IPS DF 19.7 (cell line): Measurements from ENCODE around the gene REV3L.
A peak's percentile ranks its signal among the peaks of the same experiment; 100 is the strongest.
"Not testable (repeated sequence)": the region's sequence is repeated elsewhere in the genome, so short reads cannot be mapped to it uniquely, and the experiment has no call there.

Source experiments
- DNase-seq: peaks from one replicate; pipeline ENCODE4 v3.0.0-alpha.2; 2013; ENCODE audit warnings: low read depth, low spot score

The REV3L gene

DNA sequence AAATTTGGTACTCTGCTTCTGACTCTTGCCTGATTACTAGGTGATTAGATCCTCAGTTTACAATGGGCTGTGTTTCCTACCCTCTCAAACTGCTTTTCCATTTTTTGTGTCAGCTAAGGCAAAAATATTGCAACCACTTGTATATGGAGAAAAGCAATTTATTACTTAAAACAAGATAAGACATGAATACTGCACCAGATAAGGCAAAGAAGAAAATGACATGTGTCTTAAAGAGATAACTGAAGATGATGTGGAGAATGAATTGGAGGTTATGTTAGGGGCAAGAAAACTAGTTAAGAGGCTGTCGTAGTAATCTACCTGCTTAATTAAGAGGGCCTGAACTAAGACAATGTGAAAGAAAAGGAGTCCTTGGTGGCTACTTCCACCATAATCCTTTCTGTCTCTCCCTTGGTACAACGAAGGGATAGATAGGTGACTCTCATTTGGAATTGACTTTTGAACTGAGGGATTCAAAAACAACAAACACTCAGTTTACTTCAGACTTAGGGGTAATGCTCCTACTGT lies 16.3 kb upstream of the REV3L start:
- DNase-seq, result no peak

DNA sequence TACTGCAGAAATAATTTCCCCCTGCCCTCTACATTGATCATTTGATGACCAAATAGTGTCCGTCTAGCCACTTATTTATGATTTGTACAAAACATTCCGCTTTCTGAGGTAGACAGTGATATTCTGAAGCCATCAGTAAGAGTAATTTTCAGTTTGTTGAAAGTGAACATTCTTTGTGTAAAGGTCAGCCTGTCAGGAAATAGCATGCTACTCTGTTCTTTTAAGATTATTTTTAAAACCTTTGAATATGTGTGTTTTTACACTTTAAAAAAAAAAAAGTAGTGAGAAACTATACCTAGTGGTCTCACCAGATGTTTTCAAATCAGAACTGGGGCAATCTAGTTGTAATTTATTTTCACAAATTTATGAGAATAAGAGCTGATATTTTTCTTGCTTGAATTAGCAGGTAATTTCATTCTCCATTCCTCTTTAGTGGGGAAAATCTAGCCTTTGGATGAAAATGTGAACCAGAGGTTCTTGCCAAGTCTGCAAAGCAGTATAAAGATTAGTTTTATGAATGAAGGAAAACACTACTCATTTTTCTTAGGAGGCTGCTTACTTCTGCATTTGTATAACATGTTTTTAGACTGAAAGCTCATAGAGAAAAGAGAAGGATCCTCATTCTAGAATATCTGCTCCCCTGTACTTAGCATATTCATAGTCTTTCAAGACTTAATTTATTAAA lies 12.1 kb upstream of the REV3L start:
- DNase-seq, result no peak

DNA sequence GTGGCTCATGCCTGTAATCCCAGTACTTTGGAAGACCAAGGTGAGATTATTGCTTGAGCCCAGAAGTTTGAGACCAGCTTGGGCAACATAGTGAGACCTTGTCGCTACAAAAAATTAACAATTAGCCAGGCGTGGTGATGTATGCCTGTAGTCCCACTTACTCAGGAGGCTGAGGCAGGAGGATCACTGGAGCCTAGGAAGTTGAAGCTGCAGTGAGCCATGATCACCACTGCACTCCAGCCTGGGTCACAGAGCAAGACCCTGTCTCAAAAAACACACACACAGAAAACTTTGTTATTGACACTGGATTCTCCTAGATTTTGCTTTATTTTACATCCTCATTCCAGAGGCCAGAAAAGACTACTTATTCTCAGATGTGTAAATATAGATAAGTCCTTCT lies 9.5 kb upstream of the REV3L start:
- DNase-seq, result no peak

DNA sequence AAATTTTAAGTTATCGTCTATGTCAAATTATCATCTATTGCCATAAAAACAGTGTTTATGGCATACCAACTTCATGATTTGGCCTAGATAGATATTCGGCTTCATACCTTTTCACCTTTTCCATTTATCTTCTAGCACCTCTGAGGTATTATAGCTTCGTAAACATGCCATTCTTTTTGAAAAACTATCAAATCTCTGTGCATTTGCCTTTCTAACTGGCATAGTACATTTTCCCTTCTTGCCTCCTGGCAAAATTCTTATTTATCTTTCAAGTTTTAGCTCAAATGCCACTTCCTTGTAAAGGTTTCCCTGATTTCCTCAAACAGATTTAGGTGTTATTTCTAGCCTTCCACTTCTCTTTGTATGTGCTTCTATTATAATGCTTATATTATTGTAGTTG lies 7.0 kb upstream of the REV3L start:
- DNase-seq, result no peak

DNA sequence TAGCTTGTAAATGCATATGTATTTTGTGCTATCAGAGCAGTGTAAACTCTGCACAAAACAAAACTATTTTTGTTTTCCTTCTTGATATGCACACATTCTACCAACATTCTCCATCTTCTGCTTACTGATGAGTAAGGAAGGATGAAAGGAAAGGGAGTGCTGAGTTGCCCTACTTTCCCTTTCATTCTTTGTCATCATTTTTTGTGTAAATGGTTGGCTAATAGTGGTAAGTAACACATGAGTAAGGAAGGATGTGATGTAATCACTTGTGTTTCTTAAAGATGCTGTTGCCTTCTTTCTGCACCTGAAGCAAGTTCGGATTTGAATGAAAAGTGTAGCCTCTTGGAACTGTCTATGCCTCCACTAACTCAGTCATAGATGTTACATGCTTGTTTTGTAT lies 4.6 kb upstream of the REV3L start:
- DNase-seq, result no peak

DNA sequence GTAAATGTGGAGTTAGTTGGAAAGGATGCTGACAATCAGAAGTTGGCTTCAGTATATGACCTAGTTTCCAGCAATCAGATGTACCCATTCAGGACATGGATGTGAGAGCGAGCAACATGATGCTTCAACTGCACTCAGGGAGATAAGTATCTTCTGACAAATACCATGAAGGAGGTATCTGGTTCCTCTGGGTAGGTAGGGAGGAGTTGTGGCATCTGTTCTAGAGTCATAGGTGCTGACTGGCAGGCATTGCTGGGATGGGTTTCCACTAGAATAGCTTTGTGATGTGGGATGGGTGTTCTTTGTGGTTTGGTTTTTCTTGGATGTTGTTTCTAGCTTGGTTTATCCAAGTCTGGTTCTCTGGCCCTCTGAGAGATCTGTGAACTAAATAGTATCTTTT lies 3.9 kb upstream of the REV3L start:
- DNase-seq, result no peak

DNA sequence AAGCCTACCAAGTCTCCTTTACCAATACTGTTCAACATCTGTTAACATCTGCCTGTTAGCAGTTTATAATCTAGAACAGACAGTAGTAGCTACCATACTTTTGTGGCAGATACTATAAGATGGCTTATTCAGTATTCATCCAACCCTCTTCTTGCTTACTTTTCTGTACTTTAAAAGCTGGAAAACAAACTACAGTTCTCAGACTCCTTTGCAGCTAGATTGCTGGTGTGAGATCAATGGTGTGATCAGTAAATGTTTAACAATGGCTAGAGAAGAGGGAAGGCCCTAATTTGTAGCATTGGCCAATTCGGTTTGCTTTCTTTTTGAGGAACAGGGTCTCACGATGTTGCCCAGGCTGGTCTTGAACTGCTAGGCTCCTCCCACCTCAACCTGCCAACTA lies 3.5 kb upstream of the REV3L start:
- no peak for DNase-seq

DNA sequence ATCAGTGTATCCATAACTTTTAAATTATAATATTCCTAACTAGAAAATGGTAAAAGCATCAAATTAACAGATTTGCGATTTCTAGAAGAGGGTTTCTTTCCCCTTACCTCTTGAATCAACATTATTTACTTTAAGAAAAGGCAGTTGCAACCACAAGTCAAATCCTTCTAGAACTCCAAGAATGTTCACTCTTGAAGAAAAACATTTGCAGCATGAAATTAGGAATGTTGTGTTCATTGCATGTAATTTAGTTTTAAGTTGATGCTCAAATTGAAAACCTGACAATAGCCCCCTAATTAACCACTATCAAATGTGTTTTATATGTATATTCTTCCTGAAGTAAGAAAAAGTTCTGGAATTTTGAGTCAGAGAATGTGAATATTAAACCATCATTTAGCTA lies 2.3 kb upstream of the REV3L start:
- DNase-seq, result no peak

DNA sequence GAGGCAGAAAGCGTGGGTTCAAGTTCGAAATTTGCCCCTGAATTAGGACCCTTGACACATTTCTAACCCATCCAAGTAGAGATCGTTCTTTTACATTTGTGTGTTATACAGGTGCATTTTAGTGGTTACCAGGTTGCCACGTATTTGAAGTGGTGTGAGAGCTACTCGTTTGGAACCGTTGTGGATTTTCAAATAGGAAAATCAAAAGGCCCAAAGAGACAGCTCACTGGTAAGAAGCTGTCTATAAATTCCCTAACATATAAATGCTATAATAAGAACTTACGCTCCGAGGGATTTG lies 1.6 kb upstream of the REV3L start:
- DNase-seq, result no peak

DNA sequence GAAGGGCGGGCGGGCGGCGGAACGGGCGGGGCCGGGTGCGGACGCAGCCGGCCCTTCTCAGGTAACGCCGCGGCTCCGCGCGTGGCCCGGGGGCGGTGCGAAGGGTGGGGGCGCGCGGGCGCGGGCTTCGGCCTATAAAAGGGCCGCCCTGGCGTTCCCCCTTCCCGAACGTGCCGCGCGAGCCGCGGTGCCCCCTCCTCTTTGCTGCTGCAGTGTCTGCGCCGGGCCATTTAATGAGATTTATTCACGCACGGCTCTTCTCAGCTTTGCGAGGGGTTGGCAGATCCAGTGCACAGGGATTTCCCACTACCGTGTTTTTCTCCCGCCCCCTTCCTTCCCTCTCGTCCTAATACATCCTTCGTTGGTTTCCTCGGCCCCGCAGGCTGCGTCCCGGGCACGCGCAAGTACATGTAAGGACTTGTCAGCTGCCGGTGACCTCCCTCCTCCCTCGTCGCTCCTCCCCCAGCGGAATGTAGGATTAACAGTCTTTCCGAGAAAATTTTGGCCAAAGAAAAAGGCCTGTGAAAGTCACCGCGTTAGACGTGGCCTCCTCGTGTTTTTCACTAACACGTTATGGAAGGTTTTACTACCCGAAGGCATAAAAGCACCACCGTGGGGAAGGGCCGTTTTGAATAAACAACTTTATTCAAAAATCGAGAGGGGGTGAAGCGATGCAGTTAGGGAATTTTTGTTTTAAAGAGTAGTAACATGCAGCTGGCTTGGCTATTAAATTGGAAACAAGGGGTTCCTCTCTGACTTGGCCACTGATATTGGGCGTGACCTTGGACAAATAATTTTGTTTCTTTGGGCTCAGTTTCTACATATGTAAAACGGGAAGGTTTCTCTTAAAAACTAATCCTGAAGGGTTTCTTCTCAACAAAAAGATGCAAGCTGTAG lies 966 bp upstream of the REV3L start:
- peak; percentile 50 for DNase-seq

DNA sequence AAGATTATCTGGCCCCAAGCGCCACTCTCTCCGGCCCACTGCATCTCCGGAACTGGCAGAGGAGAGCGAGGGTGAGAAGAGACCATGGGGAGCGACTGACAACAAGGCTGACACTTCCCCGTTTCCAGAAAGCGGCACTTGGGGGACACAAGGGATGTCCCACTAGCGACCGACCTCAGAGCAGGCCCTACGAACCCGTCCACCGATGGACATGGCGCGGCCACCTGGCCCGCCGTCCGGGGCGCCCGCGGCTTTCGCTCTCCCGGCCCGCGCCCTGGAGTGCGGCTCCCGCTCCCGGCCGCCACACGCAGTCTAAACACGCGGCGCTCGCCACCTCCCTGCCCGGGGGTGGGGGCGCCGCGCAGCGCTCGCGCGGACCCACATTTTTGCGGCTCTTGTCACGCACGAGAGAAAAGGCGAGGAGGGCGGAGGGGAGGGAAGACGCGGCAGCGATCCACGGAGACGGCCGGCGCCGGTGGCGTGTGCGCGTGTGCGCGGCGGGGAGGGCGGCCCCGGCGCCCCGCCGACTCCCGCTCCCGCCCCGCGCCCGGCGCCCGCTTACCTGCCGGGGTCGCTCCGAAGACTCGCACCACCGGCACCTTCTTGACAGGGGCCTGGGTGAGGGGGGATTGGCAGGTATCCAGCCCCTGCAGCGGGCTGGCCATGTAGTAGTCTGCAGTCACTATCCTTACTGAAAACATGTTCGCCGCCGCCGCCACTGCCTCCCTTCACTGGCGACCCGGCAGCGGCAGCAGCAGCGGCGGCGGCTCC lies 645 bp downstream of the REV3L start:
- DNase-seq, result no peak

DNA sequence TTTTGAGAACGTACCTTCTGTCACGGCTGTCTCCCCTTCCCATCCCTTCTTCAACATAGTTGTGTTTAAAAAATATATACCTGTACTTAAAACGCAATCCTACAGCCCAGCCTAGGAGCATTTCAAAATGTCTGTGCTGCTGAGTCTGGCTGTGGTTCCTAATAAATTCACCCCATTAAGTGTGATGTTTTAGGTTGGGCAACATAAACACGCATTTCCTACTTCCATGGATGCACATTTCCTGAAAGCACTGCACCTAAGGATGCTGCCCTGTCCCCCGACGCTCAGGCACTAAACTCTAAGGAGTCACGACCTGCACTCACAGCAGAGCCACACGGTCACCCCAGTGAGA lies 1.2 kb downstream of the REV3L start:
- DNase-seq, result no peak

DNA sequence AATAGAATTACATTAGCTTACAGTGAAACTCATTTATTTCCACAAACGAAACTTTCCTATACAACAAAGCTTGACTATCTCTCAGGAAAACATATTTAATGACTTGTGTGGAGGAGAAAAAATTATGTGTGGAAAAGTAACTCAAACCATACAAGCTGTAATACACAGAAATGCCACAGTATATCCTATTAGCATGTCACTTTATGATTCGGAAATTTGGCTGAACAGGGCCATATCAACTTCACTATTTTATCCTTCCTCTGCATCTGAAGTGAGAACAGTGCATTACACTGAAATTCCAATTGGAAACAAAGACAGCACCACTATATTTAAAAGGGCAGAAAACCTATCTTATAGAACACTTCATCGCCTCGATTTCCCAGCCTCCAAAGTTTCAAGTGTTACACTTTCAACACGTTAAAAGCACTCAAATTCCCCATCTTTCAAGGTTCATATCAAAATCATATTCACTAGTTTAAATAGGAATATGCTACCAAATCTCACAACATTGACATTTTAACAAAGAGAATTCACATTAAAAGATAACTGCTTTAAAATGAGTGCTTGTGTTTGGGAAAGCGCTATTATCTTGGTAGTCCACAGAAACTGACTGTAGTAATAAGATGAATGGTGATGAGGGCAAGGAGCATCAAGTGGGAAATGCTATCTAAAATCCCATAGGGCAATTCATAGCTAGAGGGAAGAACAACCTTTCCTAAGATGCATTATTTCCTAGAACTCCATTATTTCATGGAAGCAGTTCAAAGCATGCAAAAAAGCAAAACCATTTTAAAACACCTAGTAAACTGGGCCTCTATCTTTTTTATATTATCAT lies 1.8 kb downstream of the REV3L start:
- DNase-seq, result no peak

DNA sequence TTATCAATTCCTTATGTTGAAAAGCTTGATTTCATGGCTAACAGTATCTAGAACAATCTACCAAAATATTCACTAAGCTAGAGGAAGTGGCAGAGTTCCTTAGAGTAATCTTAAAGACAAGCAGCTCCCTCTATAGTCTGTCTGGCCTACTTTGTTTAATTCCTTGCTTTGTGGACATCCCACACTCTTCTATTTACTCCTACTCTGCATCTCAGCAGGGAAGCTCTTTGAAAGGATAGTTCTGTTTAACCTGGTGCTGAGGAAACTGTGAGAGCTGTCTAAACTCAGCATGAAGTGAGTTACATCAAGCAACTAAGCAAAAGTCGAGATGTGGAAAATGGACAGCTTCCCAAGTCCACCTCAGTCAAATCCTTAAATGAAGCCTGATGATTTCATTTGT lies 4.3 kb downstream of the REV3L start:
- peak; percentile 87 for DNase-seq

DNA sequence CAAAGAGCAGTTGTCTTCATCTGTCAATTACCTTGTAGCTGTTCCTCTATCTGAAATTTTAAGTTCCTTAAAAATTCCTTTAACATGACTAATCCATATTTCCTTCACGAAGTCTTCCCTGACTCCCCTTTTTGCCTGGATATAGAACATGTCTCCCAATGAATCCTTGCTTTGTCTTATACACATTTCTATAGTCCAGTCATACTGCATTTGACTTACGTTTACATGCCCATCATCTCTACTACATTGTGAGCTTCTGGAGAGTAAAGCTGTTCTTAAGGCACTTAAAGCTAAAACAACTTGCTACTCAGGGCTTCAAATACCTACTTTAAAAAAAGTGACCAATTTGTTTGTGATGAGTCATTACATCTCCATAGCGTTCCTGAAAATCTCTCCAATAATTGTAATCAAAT lies 4.9 kb downstream of the REV3L start:
- DNase-seq, result no peak

DNA sequence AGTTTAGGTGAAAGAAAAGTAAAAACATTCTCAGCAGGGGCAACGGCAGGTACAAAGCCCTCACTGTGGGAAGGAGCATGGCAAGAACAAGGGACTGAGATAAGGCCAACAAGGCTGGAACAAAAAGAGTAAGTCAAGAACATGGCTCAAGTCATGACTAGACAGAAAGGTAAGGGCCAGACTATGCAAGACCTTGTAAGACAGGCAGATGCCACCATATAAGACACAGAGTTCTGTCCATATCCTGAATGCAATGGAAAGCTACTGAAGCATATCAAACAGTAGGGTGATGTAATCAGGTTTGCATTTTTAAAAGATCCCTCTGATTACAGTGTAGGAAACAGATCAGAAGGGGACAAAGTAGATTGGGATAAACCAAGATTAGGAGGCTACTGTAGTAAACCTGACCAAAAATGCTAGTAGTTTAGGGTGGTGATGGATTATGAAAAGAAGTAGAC lies 5.5 kb downstream of the REV3L start:
- DNase-seq, result no peak

DNA sequence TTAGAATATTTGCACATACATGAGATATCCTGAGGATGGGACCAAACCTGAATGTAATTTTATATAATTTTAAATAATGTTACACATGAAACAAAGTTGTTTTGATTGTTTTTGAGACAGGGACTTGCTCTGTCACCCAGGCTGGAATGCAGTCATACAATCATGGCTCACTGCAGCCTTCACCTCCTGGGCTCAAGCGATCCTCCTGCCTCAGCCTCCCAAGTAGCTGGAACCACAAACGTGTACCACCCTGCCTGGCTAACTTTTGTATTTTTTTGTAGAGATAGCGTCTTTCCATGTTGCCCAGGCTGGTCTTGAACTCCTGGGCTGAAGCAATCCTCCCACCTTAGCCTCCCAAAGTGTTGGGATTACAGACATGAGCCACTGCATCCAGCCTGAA lies 7.0 kb downstream of the REV3L start:
- DNase-seq, result not testable (repeated sequence)

DNA sequence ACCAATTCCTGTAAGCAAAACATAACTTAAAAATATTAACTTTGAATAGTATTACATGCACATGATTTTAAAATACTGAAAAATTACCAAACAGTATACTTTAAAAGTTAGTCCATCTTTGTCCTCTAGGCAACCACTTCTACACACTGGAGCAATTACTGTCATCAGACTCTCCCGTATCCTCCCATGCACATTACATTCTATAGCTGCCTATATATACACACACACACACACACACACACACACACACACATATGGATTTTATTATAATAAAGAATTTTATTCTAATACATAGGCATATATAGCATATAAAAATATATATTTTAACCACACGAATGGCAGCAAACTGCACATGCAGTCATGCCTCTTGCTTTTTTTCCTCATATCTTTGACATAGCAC lies 8.2 kb downstream of the REV3L start:
- no peak for DNase-seq

DNA sequence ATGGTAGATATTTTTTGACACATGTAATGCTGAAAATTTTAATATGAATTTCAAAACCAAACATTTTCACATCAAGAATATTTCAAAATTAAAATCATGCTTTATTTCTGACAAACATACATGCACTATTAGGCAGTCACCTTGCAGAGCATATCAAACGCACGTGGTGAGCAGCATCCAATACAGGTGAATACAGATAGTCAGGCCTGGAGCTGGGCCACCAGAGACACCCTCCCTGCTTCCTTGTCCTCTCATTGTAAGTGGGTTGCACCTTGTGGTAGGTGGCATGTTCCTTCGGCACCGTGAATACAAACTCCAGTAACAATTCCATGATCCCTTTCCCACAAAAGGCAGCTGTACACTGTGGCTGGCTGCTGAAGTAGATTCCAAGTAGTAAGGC lies 8.9 kb downstream of the REV3L start:
- no peak for DNase-seq

DNA sequence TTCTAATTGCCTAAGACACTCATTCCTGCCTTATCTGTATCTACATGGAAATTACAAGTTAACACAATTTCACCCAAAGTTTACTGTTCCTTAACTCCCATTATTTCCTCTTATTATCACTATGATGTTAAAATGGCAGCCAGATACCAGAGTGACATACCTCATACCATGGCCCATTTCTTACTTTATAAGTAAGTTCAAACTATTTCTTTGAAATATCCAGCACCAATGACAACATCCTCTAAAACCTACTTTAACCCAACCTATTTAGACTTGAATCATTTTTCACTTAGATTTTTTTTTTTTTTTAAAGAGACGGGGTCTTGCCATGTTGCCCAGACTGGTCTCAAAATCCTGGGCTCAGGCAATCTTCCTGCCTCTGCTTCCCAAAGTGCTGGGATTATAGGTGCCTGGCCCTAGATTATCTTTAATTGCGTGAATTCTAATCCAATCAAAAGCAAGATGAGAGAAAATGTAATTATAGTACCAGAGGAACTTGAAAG lies 10.0 kb downstream of the REV3L start:
- DNase-seq, result no peak

DNA sequence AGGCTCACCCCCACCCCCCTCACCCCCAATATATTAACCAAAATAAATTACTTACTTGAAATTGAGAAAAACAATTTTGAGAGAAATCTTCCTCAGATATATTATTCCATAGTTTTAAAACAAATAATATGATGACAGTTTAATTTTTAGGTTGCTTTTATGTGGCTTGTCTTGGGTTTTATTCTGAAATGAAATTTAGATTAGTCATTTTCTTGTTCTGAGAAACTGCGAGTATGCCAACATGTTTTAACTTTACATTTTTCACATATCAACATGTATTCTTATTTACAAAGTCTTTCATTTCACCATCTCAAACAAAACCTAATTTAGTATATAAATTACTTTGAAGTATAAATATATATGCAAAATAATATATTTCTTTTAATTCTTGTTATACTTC lies 11.1 kb downstream of the REV3L start:
- DNase-seq, result no peak
